Thyroid gland (tissue), 4 donors: ENCODE data around the gene ENSA.
"Not testable (repeated sequence)": the region's sequence is repeated elsewhere in the genome, so short reads cannot be mapped to it uniquely, and the experiment has no call there.

Experiments used
- POLR2A ChIP-seq, 2 donors: fragments of 450-650 bp; IDR thresholded peaks; one replicate each; pipeline ENCODE4 v1.6.1; 2017; ENCODE audit warnings: antibody characterized with exemption in 2 of 2, mild to moderate bottlenecking in 2 of 2, moderate library complexity in 1 of 2
- TF ChIP-seq, protein P1 (sequence below), 6 experiments: fragments of 200-600 bp in 3 of 6; fragments of 450-650 bp in 3 of 6; sonication (generic) in 3 of 6; IDR thresholded peaks; one replicate each; pipeline ENCODE4 v1.5.1; 2016 to 2019; ENCODE audit warnings: antibody characterized with exemption in 6 of 6, mild to moderate bottlenecking in 2 of 6, inconsistent platforms in 1 of 6, moderate library complexity in 1 of 6

- TF ChIP-seq, protein P1, sequence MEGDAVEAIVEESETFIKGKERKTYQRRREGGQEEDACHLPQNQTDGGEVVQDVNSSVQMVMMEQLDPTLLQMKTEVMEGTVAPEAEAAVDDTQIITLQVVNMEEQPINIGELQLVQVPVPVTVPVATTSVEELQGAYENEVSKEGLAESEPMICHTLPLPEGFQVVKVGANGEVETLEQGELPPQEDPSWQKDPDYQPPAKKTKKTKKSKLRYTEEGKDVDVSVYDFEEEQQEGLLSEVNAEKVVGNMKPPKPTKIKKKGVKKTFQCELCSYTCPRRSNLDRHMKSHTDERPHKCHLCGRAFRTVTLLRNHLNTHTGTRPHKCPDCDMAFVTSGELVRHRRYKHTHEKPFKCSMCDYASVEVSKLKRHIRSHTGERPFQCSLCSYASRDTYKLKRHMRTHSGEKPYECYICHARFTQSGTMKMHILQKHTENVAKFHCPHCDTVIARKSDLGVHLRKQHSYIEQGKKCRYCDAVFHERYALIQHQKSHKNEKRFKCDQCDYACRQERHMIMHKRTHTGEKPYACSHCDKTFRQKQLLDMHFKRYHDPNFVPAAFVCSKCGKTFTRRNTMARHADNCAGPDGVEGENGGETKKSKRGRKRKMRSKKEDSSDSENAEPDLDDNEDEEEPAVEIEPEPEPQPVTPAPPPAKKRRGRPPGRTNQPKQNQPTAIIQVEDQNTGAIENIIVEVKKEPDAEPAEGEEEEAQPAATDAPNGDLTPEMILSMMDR (IDR thresholded peaks at IDR 0.05) = not testable (repeated sequence)
- not testable (repeated sequence) for TF ChIP-seq POLR2A (IDR thresholded peaks at IDR 0.05)
Observed at GRCh38 chr1:150624546-150624945, 4.9 kb downstream of the ENSA start.
